ENCODE measurements around the gene SLC9A9. TPM values are rescaled to one million over a fixed set of nuclear protein-coding genes. Genes with fewer than 3 reads are reported as not detected.
"Not testable (repeated sequence)": the region's sequence is repeated elsewhere in the genome, so short reads cannot be mapped to it uniquely, and the experiment has no call there.

The SLC9A9 gene
- total RNA-seq, 1 donor from 2014 or later, result 7.2 TPM

- ATAC-seq (ENCODE audit: poor library complexity) (no peak), DNase-seq (no peak)
These were observed 121.5 kb downstream of the SLC9A9 start for GRCh38 chr3:143726727-143727126.

DNA sequence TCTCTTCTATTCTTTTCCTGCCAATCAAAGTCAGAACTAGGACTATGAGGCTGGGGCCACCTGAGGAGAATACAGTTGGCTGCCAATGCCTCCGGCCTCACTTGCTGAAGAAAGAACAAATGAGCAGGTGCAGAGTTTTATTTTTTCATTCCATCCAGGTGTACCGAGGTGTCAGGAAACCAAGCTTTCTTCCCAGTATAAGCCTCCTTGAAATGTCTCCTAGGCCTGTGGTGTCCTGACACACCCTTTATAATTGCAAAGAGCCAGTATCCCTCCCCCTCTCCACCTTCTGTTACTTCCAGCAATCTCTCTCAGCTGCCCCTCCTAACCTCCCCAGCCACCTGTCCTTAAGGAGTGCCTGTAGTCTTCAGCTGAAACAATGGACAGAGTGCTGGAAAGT, 127.9 kb downstream of the SLC9A9 start:
- ATAC-seq (ENCODE audit: poor library complexity), result no peak
- intact Hi-C loops (cut with DNase I), result no loop called here
- no peak for DNase-seq

More at GRCh38 chr3:143726727-143727126, 121.5 kb downstream of the SLC9A9 start:
- intact Hi-C loops (cut with DNase I), result no loop called here

- intact Hi-C loops (cut with DNase I), result no loop called here
- DNase-seq, result no peak
- ATAC-seq (ENCODE audit: poor library complexity), result no peak
These were observed 129.8 kb downstream of the SLC9A9 start for GRCh38 chr3:143718463-143718862.

- intact Hi-C loops (cut with DNase I), result no loop called here
- DNase-seq (no peak), ATAC-seq (ENCODE audit: poor library complexity) (no peak)
These were observed 131.5 kb downstream of the SLC9A9 start for GRCh38 chr3:143716731-143717130.

- DNase-seq (no peak), ATAC-seq (ENCODE audit: poor library complexity) (no peak)
- intact Hi-C loops (cut with DNase I), result no loop called here
These were observed 135.7 kb downstream of the SLC9A9 start for GRCh38 chr3:143712522-143712921.

DNA sequence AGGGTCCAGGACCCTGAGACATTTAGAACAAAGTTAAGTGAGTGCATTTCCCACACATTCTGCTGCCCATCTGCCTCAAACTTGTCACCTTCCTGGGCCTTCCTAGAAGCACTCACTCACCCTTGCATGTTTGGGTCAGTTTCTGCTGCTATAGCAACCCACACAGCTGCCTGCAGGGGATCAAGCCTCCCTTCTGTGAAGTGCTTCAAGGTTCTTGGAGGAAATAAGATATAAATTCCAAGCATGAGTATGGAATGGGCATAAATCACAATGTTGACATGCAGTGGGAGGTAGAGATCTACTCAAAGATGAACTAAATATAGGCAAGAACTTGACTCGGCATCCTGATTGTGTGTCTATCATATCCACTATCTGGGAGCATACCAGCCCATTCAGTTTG, 140.4 kb downstream of the SLC9A9 start:
- no peak for DNase-seq
- intact Hi-C loops (cut with DNase I), result no loop called here
- ATAC-seq (ENCODE audit: poor library complexity), result no peak

DNA sequence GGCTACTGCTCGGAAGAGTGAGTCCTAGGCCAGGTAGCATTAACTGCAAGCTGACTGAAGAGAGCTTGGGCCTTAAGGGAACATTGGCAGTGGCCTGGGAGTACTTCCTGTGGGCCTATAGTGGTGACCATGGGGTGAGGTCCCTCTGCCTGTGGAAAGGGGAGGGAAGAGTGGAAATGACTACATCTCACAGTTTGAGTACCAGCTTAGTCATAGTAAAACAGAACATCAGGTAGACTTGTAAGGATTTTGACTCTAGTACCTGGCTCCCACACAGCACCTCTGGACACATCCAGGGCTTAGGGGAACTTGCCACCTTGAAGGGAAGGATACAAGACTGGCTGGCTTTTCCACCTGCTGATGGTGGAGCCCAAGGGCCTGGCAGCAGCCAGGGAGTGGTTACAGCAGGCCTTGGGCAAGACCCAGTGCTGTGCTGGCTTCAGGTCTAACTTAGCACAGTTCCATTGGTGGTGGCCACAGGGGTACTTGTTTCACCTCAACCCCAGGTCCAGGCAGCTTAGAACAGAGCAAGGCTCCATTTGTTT, 147.8 kb downstream of the SLC9A9 start:
- intact Hi-C loops (cut with DNase I), result no loop called here
- DNase-seq, result no peak
- ATAC-seq (ENCODE audit: poor library complexity), result no peak

- no peak for DNase-seq
- ATAC-seq (ENCODE audit: poor library complexity), result no peak
- intact Hi-C loops (cut with DNase I), result no loop called here
These were observed 148.8 kb downstream of the SLC9A9 start for GRCh38 chr3:143699424-143699823.

GRCh38 chr3:143698682-143699303, 149.5 kb downstream of the SLC9A9 start:
- ATAC-seq (ENCODE audit: poor library complexity), result no peak
- intact Hi-C loops (cut with DNase I), result no loop called here
- DNase-seq, result no peak

- intact Hi-C loops (cut with DNase I), result no loop called here
- DNase-seq, result no peak
- ATAC-seq (ENCODE audit: poor library complexity), result no peak
These were observed 150.3 kb downstream of the SLC9A9 start for GRCh38 chr3:143697975-143698374.

GRCh38 chr3:143695333-143695732, 152.9 kb downstream of the SLC9A9 start:
- DNase-seq; ATAC-seq (ENCODE audit: poor library complexity); intact Hi-C loops (cut with DNase I): not testable (repeated sequence)

- ATAC-seq (ENCODE audit: poor library complexity), result no peak
- intact Hi-C loops (cut with DNase I), result no loop called here
- DNase-seq, result no peak
These were observed 154.8 kb downstream of the SLC9A9 start for GRCh38 chr3:143693506-143693905.

- ATAC-seq (ENCODE audit: poor library complexity) (no peak), DNase-seq (no peak)
- intact Hi-C loops (cut with DNase I), result no loop called here
These were observed 161.6 kb downstream of the SLC9A9 start for GRCh38 chr3:143686638-143687197.

DNA sequence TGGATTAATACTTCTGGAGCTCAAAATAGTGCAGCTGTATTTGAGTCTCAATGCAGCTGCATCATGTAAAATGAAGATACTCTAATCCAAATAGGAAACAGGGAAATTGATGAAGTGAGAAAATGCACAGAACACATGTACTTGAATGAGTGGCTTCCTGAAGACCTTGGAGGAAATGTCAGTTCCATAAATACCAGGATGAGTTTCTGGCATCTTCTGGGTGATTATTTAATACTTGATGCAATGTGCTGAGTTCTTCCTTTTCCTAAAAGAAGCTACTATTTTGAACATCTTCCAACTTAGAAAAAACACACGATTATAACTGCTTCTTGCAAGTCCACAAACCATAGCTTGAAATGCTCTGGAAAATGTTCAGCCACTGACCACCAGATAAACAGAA, 162.8 kb downstream of the SLC9A9 start:
- ATAC-seq (ENCODE audit: poor library complexity) (no peak), DNase-seq (no peak)
- intact Hi-C loops (cut with DNase I), result no loop called here

DNA sequence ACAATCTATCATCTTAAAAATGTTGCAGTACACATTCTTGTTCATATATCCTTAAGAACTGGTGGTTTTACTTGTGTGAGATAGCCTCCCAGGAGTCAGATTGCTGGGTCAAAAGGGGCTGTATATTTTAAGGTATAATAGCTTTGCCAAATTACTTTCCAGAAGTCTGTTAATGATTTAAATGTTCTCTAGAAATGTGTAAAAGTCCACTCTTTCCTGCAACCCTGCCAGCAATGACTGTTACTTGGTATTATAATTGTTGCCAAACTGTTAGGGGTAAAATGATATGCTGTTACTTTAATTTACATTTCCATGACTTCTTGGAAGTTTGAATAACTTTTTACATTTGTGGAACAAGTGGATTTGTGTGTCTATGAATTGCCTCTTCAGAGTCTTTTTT, 170.8 kb downstream of the SLC9A9 start:
- no peak for DNase-seq
- ATAC-seq (ENCODE audit: poor library complexity), result no peak
- intact Hi-C loops (cut with DNase I), result no loop called here

DNA sequence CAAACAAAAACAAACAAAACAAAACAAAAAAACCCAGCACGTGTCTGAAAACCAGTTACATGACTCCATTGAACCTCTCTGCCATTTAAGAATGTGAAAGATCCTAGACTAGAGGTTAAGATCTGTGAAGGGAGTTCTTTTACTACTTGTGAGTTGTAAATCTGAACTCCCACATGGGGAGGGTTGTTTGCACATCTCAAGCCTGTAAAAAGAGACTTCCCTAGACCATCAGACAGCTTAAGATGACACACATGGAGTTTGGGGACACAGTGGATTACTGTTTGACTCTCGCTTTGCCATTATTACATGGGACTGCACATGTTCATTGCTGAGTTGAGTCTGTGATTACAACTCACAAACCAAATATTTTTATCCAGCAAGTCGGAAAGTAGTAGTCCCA, 171.5 kb downstream of the SLC9A9 start:
- DNase-seq (no peak), ATAC-seq (ENCODE audit: poor library complexity) (no peak)
- intact Hi-C loops (cut with DNase I), result no loop called here

GRCh38 chr3:143676021-143676420, 172.2 kb downstream of the SLC9A9 start:
- intact Hi-C loops (cut with DNase I), result no loop called here
- DNase-seq, result no peak
- ATAC-seq (ENCODE audit: poor library complexity), result no peak

DNA sequence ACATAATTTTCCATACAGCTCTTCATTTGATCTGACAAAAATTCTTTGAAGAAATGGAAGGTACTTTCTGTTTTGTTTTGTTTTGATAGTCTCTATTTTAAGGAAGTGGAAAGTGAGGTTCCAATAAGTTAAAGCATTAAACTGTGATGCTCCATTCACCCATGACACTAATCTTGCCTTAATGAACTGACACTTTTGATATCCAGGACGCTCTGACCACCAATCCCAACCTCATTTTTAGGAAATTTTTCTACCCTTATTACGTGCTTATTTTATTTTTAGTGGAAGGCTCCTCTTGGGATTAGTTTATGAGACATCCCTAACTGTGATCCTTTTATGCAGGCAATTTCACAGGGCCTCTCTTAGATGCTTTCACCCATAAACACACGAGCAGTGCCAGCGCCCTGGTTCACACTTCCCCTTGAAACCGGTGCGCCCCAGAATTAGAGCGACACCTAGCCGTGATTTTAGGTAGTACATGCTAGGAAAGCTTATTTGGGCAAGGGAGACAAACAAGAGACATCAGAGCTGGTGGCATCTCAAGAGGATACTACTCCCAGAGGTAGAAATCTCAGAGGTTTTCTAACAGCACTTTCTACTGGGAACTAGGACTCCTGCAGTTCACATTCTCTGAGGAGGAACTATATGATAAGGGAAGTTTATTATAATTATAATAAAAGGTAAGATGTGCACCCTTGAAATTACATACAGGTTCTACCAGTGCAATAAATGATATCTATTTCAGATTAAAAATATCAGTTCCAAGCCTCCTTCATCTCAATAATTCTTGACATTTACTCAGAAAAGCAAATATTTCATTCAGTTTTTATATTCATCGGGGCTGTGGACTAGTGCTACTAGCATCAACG, 173.9 kb downstream of the SLC9A9 start:
- intact Hi-C loops (cut with DNase I), result no loop called here
- peak; percentile 75 for DNase-seq

GRCh38 chr3:143672396-143673165, 175.7 kb downstream of the SLC9A9 start:
- ATAC-seq (ENCODE audit: poor library complexity), result no peak
- intact Hi-C loops (cut with DNase I), result no loop called here

More for the DNA sequence above, 173.9 kb downstream of the SLC9A9 start:
- ATAC-seq (ENCODE audit: poor library complexity), result peak; percentile 86

More at GRCh38 chr3:143672396-143673165, 175.7 kb downstream of the SLC9A9 start:
- DNase-seq, result no peak

Measured in Right ventricle myocardium superior (tissue), 1 donor.